CD4-positive, alpha-beta T cell treated with Interleukin-2 at 100 ng/mL for 4 hours (primary cell): ENCODE results near the gene NOSIP.

Experiments used
- DNase-seq: peaks from one replicate; pipeline ENCODE4 v3.0.0-alpha.2; 2020; ENCODE audit warnings: low spot score

NOSIP gene

DNA sequence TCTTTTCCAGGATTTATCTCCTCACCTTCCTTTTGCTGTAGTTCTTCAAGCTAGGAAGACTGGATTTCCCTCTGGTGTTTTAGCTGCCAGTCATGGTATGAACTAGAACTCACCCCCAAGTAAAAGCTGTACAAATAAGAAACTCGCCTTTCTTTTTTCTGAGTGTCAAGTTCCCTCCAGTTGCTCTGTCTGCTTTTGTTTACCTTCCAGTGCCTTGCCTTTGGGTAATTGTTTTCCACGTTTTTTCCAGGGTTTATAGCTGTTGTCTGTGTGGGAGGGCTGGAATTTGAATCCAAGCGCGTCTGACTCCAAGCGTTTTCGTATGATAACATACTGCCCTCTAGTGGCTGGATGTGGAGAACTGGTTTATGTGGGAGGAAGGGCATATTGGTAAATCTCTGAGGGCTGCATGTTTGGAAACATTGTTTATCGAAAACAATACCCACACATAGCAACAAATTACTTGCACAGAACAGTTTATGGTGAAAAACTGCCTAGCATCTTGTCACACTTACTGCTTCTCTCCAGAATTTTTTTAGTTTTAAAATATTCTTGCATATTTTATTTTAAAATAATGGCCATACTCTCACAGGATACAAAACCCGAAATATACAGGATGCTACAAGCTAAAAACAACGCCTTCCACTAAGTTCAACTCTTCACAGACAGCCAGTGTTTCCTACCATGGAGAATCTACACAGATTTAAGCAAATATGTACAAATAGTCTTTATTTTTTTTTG is 33.4 kb downstream of the NOSIP start:
- DNase-seq, result peak; percentile 87

DNA sequence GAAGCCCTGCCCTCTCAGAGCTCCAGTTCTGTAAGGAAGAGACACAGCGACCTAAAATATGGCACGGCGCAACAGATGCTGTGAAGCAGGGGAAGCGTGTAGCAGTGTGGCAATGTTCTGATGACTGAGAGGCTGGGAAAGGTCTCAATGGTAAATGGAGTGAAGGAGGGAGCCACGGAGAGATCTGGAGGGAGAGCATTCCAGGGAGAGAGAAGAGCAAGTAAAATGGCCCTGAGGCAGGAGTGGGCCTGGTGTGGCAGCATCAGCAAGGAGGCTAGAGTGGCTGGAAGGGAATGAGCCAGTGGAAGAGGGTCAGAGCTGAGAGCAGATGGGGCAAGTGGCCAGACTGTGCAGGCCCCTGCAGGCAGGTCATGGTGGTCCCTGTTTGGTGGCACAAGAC is 36.2 kb downstream of the NOSIP start:
- DNase-seq, result no peak

DNA sequence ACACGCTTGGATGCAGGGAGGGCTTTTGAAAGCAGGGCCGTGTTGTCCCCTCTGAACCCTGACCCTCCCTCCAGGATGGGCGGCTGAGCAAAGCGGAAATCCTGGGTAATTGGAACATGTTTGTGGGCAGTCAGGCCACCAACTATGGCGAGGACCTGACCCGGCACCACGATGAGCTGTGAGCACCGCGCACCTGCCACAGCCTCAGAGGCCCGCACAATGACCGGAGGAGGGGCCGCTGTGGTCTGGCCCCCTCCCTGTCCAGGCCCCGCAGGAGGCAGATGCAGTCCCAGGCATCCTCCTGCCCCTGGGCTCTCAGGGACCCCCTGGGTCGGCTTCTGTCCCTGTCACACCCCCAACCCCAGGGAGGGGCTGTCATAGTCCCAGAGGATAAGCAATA is 37.3 kb downstream of the NOSIP start:
- no peak for DNase-seq

DNA sequence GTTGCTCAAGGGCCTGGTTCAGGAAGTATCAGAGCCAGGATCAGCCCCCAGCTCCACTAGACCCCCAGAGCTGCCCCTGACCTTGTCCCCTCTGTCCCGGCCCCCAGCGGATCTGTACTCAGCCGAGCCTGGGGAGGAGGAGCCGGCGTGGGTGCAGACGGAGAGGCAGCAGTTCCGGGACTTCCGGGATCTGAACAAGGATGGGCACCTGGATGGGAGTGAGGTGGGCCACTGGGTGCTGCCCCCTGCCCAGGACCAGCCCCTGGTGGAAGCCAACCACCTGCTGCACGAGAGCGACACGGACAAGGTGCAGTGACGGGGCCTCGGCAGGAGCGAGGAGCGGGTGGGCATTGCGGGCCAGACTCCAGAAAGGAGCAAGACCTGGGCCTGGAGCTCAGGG is 37.9 kb downstream of the NOSIP start:
- no peak for DNase-seq

DNA sequence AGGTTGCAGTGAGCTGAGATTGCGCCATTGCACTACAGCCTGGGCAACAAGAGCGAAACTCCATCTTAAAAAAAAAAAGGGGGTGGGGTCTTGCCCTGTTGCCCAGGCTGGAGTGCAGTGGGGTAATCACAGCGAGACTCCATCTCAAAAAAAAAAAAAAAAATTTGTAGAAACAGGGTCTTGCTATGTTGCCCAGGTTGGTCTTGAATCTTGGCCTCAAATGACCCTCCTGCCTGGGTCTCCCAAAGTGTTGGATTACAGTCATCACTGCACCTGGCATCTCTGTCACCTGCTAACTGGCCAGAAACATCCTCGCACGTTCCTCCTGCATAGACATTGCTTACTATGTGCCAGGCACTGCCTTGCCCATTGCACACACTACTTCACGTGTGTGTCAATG is 38.4 kb downstream of the NOSIP start:
- no peak for DNase-seq

DNA sequence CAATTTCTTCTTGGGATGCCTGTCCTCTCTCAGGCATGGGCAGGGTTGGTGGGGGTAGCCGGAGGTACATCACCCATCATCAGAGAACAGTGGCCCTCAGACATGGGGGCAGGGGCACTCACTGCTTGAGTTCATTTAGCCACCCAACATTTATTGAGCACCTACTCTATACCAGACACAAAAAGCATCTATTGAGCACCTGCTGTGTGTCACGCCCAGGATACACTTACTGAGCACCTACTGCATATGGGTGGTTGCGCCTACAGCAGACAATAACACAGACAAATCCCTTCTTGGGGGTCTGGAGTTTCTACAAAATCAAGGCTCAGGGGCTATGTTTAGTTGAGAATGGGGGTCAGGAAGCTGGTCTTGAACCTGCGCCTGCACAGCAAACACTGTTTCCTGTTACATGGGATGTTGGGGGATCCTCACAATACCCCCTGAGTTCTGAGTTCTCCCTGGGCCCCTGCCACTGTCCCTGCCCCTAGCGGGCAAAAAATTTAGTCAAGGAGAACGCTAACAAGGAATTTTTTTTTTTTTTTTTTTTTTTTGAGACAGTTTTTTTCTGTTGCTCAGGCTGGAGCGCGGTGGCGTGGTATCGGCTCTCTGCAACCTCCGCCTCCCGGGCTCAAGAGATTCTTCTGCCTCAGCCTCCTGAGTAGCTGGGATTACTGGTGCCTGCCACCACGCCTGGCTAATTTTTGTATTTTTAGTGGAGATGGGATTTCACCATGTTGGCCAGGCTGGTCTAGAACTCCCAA is 41.0 kb downstream of the NOSIP start:
- no peak for DNase-seq

DNA sequence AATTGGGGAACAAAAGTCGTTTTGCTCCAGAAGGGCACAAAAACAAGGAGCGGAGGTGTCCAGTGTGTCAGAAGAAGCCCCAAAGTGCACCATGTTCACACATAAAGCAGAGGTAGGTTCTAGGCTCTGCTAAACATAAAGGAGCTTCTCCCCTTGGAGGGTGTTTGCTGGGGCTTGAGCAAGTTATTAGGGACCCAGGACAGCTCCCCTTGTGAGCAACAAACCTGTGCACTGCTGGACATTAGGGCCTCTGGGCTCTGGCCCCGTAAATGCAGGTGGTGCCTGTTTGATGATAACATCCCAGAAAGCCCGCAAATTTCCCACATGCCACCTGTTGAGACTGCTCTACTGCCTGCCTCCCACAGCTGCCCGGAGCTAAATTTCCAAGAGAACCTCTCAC is 41.7 kb downstream of the NOSIP start:
- no peak for DNase-seq

DNA sequence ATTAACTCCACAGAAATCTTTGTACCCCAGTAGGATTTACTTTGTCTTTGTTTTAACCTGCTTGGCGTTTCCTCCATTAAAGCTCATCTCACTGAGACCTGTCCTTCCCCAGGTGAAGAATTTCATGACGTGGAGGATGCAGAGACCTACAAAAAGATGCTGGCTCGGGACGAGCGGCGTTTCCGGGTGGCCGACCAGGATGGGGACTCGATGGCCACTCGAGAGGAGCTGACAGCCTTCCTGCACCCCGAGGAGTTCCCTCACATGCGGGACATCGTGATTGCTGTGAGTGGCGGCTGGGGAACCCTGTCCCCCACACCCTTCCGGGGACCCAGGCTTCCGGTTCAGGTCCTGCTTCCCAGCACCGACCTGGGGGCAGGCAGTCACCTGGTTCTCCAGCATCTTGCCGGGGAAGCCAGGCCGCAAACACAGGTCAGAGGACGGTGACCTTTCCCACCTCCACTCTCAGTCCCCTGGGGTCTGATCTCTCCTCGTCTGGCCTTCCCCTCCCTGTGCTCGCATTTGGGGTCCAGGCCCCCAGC is 43.4 kb downstream of the NOSIP start:
- DNase-seq, result no peak

DNA sequence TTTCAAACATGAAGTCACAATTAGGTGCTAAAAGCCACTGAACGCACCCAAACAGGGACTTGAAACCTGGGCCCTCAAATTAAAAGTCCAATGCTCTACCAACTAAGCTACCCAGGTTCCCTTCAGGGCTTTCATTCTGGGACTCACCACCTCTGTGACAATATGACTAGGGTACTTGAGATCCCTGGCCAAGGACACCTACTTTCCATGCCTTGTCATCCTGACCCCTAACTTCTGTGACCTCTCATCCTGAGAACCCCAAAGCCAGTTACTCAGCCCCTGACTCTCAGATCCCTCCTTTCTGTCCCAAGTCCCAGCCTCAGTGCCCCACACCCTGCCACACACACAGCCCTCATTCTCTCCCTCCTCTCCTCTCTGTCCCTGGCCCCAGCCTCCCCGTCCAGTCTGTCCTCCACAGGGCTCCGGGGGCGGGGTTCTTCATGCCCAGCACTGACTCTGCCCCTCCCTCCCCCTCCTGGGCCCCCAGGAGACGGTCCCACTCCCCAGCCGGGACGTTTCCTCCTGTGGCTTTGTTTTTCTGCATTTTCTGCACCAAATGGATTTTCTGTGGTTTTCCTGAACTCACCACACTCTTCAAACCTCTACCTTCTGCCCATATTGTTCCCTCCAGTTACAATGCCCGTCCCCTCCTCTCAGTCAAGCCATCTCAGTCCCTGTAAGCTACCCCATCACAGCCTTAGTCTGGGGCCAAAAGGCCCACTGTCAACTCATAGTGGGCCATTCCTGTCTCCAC is 45.5 kb downstream of the NOSIP start:
- DNase-seq, result no peak

DNA sequence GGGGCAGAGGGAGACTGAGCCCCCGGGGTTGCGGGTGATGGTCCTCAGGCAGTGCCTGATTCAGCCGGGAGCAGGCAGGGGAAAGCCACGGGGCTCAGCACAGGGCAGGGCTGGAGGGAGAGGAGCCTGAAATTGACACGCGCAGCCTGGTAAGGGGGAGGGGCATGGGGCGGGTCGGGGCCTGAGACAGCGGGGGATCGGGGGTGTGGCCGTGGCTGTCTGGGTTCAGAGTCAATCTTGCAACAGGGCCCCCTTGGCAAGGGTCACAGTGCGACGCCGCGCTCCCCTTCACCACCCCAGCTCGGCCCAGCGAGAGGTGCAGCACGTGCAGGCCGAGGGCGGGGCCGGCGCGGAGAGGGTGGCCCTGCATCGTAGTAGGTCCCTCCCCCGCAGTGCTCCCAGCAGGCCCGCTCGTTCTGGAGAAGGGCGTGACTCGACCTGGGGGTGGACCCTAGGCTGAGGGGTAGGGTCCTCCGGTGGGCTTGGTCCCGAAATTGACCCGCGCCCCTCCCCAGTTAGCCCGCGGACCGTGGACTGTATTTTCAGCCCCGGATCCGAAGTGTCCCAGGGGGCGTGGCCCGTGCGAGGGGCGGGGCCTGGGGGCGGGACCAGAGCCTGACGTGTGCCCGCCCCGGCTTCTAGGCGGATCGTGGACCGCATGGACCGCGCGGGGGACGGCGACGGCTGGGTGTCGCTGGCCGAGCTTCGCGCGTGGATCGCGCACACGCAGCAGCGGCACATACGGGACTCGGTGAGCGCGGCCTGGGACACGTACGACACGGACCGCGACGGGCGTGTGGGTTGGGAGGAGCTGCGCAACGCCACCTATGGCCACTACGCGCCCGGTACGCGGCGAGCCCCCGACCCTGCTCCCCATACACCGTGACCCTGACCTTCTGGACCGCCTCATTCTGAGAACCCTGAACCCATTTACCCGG is 46.5 kb downstream of the NOSIP start:
- DNase-seq, result peak; percentile 76

DNA sequence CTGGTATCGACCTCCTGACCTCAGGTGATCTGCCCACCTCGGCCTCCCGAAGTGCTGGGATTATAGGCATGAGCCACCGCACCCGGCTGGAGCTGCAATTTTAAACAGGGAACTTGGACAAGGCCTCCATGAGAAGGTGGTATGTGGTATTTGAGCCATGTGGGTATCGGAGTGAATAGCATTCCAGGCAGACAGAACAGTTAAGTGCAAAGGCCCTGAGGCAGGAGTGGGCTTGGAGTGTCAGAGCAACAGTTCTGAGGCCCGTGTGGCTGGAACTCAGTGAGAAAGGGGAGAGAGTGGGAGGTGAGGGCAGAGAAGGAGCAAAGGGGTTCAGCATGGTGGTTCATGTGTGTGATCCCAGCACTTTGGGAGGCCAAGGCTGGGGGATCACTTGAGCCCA is 49.6 kb downstream of the NOSIP start:
- DNase-seq, result no peak

DNA sequence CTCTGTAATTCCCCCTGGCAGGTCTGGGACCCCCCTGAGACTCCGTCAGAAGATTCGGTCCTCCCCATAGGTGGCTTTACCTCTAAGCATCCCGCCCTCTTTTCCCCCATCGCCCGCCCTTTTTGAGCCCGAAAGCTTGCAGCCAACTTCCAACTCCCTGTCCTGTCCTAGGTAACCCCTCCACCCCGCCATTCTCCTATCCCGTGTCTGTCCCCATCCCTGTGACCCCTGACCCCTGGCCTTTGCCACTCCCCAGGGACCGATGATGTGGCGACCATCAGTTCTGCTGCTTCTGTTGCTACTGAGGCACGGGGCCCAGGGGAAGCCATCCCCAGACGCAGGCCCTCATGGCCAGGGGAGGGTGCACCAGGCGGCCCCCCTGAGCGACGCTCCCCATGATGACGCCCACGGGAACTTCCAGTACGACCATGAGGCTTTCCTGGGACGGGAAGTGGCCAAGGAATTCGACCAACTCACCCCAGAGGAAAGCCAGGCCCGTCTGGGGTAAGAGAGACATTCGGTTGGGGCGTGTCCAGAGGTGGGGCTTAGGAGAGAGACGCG is 52.1 kb downstream of the NOSIP start:
- DNase-seq, result no peak

DNA sequence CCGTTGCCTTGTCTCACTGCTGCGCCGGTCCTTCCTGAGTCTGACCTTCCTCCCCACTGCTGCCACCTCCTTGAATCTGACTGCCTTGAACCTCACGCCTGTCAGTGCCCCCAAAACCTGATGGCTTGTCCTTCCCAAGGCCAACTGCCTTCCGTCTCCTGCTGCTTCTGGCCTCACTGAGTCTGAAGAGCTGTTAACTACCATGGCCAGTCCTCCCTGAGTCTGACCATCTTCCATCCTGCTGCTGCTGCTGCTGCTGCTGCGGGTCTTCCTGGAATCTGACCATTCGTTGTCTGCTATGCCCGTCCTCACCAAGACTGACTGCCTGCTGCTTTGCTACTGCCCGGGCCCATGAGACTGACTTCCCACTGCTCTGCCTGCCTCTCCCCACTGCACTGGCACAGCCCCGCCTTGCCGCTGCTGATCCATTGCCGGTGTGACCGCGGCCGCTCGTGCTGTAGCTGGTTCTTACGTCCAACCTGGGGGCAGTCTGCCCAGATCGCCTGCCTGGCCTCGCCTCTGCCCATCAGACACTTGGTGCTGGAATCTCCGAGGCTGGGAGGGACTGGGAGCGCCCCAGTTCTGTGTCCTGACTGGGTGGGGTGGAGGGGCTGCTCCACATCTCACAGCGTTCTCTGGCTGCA is 55.4 kb downstream of the NOSIP start:
- DNase-seq, result no peak

DNA sequence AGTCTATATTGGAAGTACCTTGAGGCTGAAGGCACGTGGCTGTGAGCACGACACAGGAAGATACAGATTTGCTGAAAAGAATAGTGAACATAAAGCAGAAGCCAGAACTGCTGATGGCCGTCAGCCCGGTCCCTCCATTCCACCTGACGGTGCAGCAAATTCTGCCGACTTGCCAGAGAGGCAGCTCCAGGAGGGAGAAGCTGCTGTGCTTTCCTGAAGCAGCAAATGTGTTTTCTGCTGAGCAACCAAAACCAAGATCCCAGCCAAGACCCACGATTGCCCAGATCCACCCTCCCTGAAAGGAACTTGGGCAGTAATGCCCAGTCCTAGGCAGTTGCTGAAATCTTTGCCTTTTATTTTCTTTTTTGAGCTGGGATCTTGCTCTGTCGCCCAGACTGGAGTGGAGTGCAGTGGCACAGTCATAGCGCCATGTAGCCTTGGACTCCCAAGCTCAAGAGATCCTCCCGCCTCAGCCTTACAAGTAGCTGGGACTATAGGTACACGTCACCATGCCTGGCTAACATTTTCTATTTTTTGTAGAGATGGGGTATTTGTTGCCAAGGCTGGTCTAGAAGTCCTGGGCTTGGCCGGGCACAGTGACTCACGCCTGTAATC is 59.5 kb downstream of the NOSIP start:
- DNase-seq, result no peak

DNA sequence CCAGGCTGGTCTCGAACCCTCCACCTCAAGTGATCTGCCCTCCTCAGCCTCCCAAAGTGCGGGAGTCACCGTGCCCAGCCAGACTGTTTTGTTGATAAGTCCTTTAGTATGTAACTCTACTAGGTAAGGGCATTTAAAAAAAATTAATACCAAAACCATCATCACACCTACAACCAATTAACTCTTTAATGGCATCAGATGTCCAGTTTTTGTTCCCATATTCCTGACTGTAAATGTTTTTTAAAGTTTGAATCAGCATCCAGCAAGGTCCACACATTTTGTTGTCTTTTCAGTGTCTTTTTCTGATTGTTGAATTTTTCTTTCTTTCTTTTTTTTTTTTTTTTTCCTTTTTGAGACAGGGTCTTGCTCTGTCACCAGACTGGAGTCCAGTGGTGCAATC is 62.3 kb downstream of the NOSIP start:
- no peak for DNase-seq

DNA sequence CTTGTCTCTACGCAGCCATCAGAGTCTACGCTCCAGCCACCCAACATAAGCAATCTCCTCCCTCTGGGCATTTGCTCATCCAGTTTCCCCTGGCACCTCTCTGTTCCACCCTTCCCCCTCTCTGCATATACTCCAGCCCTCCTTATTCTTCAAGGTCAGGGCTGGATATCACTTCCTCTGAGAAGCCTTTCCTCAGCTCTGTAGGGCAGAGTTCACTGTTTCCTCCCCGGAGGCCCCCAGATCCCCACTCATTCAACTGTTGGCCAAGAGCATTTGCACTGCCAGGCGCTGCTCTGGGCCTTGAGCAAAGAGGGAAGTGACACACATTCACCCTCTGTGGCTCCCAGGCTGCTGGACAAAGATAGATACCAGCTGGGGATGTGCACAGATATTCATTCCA is 64.6 kb downstream of the NOSIP start:
- DNase-seq, result no peak

DNA sequence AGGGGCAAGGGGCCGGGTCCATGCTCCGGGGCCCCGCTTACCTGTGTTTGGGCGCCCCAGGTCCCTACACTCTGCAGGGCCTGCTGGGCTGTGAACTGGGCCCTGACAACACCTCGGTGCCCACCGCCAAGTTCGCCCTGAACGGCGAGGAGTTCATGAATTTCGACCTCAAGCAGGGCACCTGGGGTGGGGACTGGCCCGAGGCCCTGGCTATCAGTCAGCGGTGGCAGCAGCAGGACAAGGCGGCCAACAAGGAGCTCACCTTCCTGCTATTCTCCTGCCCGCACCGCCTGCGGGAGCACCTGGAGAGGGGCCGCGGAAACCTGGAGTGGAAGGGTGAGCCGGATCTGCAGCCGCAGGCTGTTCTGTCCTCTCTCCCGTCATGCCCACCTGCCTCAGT is 66.2 kb downstream of the NOSIP start:
- no peak for DNase-seq

DNA sequence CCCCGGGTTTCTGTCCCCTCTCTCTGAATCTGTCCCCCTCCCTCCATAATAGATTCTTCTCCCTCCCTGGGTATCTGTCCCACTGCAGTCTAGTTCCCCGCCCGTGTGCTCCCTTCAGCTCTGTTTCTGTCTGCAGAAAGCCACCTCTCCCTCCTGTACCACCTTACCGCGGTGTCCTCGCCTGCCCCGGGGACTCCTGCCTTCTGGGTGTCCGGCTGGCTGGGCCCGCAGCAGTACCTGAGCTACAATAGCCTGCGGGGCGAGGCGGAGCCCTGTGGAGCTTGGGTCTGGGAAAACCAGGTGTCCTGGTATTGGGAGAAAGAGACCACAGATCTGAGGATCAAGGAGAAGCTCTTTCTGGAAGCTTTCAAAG is 66.6 kb downstream of the NOSIP start:
- no peak for DNase-seq

DNA sequence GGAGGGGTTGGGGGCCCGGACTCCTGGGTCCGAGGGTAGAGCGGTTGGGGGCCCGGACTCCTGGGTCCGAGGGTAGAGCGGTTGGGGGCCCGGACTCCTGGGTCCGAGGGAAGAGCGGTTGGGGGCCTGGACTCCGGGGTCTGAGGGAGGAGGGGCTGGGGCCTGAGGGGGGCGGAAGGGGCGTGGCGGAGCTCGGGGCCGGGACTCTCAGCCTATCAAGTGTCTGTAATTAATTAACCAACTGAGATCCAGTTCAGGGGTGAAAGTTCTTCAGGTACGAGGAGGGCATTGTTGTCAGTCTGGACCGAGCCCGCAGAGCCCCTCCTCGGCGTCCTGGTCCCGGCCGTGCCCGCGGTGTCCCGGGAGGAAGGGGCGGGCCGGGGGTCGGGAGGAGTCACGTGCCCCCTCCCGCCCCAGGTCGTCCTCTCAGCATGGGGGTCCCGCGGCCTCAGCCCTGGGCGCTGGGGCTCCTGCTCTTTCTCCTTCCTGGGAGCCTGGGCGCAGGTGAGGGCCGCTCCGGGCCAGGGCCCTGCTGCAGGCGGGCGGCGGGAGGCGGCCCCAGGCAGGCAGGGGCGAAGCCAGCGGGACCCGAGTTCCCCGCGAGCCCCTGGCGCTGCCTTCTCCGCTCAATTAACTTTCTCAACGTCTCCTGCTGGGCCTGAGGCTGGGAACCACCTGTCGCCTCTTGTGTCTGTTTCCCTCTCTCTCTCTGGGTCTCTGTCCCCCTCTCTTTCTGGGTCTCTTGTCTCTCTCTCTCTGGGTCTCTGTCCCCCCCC is 67.2 kb downstream of the NOSIP start:
- DNase-seq, result no peak
